ENCODE results near the gene PLOD2.

GRCh38 chr3:146033950-146034349 lies 127.0 kb downstream of the PLOD2 start:
- TF ChIP-seq CTCF (IDR thresholded peaks at IDR 0.05 in 4 of 5, conservative IDR thresholded peaks at IDR 0.05 in 1 of 5) (no peak), POLR2A (IDR thresholded peaks at IDR 0.05) (no peak)

Data from gastrocnemius medialis (tissue), 4 donors.